Anterior cingulate cortex (tissue), 58 donors: ENCODE data around the gene IDUA.

ENCODE experiments used
- DNase-seq, 58 donors: peaks; one replicate each; lab custom pipeline; 2025; lab: John Stamatoyannopoulos, UW

Gene IDUA

DNA sequence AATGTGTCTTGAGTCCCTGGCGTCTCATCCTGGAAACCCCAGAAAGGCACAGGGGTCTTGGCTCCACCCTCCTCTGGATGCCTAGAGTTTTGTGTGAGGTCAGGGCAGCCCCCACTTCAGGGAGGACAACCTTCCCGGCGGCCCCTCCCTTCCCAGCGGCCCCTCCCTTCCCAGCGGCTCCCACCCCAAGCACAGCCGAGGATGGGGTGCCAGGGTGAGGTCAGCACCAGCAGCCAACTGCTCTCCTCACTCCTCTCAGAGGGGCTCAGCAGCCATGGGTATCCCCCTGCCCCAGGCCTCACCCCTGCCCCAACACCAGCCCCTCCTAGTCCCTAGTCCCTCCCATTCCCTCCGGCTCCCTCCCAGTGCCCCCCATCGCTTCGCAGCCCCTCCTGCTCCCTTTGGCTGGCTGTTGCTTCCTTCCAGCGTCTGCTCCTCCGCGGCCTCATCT lies 30.9 kb upstream of the IDUA start:
- no peak for DNase-seq

DNA sequence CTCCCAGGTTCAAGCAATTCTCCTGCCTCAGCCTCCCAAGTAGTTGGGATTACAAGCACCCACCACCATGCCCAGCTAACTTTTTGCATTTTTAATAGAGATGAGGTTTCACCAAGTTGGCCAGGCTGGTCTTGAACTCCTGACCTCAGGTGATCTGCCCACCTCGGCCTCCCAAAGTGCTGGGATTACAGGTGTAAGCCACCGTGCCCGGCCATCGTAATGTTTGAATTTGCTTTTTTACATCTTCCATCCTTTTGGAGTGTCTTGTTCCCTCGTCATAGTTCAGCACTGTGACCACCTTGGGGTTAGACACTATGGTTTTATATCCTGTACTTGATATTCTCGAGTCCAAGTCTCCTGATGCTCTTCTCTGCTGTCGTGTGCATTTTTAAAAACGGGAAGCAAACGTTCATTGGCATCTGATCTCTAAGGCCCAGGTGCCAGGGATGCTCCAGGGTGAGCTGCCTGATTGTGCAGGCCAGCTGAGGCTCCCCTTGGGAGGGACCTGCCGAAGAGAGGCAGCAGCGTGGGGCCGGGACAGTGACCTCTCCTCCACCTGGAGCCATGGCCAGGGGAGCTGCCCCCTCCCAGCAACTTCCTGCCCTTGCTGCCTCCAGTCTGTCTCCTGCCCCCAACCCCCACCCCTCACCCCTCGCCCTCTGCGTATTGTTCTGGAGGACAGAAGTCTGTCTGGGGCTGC lies 30.2 kb upstream of the IDUA start:
- no peak for DNase-seq

DNA sequence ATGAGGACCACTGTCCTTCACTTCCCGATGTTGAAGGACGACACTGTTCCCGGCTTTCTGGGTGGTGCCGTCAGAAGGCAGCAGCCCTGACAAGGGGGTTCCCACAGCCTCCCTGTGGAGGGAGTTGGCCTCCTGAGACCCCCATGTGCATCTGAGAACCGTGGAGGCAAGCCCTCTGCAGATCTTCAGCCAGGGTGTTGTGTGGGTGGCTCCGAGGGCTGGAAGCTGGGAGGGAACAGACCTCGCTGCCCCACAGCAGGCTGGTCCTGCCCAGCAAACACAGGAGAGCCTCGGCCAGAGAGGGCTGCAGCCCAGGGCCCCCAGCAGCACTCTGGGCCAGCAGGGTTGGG lies 29.6 kb upstream of the IDUA start:
- DNase-seq, result no peak

DNA sequence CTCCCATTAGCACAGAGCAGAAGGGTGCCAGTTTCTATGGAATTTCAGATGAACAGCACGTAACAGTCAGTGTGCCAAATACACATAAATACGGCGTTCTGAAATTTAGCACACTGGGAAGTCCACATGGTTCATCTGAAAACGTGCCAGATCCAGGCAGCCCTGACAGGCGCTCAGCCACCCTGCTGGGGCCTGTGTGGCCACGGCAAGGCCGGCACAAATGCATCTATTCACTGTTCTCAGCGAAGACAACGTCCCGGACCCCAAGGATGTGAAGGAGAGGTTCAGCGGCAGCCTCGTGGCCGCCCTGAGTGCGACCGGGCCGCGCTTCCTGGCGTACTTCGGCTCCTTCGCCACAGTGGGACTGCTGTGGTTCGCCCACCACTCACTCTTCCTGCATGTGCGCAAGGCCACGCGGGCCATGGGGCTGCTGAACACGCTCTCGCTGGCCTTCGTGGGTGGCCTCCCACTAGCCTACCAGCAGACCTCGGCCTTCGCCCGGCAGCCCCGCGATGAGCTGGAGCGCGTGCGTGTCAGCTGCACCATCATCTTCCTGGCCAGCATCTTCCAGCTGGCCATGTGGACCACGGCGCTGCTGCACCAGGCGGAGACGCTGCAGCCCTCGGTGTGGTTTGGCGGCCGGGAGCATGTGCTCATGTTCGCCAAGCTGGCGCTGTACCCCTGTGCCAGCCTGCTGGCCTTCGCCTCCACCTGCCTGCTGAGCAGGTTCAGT lies 29.1 kb upstream of the IDUA start:
- DNase-seq, result peak in 3 of 58 donors; percentile 18 to 26 (median 24)

DNA sequence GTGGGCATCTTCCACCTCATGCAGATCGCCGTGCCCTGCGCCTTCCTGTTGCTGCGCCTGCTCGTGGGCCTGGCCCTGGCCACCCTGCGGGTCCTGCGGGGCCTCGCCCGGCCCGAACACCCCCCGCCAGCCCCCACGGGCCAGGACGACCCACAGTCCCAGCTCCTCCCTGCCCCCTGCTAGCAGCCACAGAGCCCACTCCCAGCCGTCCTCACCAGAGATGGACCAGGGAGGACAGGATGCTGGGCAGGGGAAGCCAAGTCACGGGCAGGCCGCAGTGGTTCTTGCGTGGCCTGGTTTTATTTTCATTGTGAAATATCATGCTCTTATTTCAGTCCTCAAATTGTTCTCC lies 28.6 kb upstream of the IDUA start:
- DNase-seq, result no peak

DNA sequence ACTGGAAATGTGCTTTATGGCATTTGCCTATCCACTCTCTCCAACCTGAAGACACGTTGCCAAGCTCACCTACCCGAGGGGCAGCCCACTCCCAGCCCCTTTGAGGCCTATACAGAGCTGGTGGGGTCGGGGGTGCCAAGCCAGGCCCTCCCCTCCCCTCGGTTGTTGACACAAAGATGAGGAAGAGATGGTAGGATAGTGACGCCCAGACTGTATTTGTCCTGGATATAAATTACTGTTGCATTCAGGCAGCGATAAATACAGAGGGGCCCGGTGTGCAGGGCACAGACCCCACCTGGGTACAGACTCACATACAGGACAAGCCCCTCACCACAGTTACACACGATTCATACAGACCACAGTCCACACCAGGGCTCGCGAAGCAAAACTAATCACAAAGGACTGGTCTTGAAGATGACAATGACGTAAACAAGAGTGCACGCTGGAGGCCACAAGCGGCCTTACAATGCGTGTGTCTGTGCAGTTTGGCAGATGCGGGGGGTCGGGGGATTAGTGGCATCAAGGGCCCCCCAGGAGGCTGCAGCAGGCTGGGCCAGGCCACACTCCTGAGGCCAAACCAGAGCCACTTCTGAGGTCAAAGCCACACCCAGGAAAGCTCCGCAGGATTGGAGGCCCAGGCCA lies 28.0 kb upstream of the IDUA start:
- DNase-seq, result no peak

DNA sequence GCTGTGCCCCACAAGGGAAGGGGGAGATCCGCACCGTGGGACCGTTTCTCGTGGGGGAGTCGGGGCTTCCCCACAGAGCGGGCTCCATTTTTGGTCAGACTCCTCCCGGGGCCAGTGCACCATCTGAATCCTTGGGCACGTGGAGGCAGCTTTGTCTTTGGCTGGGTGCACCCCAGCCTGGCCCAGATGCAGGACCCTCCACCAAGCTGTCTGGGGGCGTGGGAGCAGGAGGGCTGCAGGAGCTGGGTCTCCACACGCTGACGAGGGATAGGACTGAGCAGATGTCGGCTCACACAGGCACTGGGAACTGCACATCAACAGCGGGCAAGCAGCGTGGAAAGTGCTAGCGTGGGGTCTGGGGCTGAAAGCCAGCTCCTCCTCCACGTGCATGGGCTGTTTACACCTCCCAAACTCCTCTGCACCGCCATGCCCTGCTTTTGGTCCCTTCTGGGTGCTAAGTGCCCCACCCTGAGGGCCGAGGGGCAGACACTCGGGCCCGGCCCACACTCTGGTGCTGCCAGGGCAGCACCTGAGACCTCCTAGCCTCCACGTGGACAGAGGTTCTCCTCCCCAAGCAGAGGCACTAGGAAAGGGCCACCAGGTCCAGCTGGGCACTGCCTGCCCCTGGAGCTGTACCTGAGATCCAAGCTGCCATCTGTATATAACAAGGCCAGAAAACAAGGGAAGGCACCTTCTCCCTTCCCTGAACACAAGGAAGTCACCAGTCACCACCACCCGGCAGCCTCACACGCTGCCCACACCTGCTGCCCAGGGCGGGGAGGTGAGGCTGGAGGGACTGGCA lies 27.3 kb upstream of the IDUA start:
- DNase-seq, result peak in 1 of 58 donors; percentile 28

DNA sequence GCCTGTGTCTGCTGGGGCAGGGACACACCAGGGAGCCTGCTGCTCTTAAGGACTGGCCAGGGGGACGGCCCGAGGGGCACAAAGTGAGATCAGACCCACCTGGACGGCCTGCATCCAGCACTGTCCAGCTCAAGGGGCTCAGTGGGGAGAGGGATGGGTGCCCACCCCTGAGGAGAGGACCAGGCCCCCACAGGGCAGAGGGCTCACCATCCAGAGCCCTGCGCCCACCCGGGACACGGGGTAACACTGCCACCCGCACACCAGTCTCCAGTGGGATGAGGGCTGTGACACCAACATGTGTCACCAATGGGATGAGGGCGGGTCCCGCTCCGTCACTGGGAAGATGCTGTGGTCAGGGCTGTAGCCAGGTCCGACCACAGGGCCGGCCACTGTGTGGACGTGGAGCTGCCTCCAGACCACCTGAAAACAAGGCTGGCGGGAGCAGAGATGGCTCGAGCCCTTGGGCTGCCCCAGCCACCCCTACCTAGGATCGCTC lies 26.7 kb upstream of the IDUA start:
- DNase-seq, result no peak

DNA sequence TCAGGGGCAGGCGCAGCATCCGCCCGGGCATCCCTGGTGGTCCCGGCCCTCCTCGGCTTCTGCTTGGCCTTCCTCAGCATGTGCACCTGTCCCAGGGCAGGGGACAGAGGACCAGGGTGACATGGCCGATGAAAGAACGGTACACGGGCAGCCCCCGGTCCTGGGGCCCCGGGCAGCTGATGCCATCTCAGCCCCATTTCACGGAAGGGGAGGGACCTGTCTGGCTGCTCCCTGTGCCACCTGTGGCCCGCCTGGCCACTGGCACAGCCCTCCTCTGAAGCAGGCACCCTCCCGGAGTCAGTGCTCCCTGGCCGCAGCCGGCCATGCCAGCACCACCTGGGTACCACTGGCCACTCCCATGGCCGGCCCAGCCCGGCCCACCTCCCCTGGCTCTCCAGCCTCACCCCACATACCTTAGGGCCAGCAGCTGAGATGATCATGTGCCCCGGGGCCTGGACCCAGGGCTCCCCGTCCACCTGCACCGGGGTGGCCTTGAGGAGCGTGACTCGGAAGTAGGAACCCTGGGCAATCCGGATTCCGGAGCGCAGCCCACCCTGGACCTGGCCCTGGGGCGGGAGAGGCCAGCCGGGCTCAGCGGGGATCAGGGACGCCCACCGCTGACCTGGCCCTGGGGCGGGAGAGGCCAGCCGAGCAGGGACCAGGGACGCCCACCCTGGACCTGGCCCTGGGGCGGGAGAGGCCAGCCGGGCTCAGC lies 26.1 kb upstream of the IDUA start:
- no peak for DNase-seq

DNA sequence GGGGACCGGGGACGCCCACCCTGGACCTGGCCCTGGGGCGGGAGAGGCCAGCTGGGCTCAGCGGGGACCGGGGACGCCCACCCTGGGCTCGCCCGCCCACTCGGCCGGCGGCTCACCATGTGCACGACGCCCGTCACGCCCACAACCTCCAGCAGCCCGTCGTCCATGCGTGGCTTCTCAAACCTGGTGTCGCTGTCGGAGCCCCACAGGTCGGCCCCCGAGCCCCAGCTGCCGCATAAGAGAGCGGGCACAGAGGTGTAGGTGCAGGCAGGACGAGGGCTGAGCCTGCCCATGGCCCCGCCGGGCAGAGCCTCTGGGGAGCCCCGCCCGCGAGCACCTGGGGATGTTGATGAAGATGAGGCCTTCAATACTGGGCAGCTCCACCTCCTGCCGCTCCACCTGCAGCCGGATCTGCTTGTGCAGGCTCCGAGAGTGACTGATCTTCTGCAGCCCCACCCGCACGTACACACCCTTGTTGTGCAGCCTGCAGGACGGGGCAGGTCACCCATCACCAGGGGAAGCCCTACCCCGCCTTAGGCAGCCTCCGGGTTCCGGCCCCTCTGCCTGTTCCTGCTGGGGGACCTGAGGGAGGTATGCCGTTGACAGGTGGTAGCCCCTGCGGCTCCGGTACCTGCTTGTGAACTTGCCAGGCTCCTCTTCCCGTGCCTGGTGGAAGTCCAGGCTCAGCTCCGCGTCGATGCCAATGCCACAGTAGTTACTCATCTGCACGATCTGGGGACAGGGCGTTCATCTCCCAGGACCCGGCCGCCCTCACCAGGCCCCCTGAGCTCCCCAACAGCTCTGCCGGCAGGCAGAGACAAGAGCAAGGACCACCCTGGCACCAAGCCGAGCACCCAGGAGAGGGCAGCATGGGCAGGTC lies 25.3 kb upstream of the IDUA start:
- DNase-seq, result no peak

DNA sequence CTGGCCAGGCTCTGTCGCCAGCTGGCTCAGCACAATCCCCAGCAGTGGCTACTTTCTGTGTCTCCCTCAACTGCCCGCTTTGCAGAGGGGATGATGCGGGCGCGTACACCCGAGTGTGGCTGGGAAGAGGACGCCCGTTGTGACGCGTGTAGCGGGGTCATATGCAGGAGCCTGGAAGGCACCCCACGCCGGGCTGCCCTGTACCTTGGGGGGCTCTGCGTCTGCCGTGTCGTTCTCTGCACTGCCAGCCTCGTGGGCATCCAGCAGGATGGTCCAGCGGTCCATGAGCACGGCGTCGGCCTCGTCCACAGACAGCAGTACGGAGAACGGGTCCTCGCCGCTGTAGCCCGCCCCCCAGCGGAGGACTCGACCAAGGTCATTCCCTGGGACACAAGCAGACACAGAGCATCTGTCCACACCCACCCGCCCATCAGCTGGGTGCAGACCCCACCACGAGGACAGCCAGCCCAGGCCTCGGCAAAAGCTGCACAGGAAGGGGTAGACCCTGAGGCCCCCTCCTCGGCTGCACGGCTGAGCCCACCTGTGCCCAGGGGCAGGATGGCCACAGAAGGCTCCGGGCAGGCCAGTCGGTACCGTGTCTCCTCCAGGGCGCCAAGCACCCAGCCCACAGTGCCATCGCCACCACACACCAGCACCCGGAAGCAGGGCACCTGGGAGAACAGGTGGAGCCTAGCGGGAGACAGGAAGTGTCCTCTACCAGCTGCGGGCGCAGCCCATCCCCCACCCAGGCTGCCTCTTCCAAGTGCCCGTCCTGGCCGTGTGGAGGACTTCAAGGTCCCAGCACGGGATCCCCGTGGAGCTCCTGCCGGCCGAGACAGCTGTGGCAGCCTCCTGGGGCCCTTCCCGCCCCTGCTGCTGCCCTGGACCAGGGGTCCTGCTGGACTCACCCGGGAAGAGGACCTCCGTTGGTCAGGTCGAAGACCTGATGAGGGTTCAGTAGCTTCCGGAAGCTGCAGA lies 24.3 kb upstream of the IDUA start:
- no peak for DNase-seq

DNA sequence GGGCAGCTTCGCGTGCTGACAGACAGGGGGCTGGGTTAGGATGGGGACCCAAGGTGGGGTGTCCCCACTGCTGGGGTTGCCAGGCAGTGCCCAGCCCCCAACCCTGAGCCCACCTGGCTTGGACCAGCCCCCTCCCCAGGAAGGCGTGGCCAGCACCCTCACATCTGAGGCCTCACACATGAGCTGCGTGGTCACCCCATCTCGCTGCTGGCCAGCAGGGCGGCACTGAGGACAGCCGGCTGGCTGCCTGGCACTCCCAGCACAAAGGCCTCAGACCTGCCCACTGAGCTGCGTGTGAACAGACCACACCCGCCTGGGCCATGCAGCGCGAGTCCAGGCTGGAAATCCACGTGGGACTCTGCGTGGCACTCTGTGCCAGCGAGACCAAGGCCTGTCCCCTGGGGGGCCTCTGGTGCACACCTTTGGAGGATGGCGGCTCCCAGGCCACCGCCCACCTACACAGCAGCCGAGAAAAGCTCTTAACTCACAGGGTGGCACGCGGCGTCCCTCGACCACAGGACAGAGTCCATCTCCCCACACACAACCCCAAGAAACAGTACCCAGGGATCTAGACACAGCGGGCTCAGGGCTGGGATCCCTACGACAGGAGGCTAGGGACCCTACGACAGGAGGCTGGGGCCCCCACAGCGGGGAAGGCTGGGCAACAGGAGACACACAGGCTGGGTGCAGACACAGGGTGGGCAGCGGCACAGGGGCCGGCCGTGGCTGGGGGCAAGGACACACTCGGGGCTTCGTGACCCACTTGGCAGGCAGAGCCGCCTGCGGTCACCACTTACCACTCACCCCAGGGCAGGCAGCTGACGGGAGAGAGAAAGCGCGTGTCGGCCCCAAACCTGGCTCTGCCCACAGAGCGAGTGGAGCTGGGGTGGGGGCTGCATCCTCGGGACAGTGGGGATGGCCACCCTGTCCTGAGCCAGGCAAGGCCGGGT lies 23.3 kb upstream of the IDUA start:
- DNase-seq, result no peak

DNA sequence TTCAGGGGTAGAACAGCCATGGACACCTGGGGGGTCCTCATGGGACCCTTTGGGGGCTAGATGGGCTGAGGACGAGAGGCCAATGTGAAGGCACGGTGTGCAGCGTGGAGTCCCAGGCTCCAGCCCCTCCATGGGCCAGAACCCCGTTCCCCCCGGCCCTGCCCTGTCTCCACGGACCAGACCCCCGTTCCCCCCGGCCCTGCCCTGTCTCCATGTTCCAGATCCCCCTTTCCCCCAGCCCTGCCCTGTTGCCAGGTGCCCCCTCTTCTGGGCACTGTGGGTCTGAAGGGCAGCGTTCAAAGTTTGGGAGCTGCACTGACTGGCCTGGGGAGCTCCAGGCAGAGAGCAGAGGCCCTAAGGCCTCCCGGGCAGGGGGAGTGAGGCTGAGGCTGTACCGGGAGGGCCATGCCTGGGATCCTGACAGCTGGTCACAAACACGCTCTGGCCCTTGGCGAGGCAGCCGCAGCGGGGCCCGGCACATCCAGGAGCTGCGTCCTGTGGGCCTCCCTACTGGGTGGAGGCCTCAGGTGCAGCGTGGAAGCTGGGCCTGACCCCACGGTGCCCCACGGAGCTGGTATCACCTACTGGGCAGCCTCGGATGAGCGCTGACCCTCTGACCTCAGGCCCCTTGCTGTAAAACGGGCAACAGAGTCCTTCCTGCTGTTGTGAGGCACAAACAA lies 22.4 kb upstream of the IDUA start:
- no peak for DNase-seq

DNA sequence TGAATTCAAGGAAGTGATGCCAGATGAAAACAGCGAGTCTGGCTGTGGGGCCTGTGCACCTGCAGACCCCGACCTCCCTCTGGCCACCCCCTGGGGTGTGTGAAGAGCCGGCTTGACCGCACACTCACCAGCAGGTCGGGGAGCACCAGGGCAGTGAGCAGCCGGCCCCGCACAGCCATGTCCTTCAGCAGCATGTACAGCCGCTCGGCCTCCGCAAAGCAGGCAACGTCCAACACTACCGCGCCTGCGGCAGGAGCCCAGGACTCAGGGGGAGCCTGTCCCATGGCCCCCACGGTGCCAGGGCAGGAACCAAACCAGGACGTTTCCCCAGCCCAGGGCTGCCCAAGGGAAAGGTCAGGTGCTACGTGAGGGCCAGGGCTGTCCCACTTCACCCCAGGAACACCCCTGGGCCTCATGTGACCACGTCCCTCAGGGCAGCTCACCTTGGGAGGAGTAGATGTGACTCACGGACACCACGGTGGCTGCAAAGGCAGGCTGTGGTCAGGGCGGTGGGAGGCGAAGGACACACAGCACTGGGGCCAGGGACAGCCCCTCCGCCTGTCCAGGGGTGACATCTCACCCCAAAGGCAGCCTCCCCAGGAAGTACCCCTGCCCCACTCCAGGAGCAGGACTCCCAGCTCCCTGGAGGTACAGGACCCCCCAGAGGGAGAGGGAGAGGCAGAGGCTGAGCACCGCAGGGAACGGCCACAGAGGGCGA lies 21.6 kb upstream of the IDUA start:
- DNase-seq, result no peak

DNA sequence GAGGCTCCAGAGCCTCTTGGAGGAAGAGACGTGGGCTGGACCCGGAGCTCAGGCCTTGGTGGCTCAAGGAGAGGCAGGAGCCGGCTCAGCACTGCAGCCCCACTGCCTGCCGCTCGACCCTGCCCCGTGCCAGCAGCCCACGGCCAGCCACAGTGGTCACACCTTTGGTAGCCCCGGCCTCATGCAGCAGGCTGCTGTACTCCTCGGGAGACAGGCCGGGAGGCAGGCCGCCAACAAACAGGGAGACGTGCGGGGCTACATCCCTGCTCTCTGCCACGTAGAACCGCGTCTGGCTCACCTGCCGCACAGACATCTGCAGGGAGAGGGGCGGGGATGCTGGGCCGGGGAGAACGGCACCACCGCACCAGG lies 21.1 kb upstream of the IDUA start:
- DNase-seq, result no peak
